HG02610 (cell line): ENCODE data around the gene XPO4.

Experiments used
- ATAC-seq: cut with Tn5 transposase; IDR thresholded peaks from one replicate; pipeline ENCODE4 v1.9.1; 2021; ENCODE audit warnings: mild to moderate bottlenecking, moderate library complexity; ENCODE audit not compliant: unreplicated experiment

The XPO4 gene

GRCh38 chr13:20831254-20831653 lies 71.3 kb downstream of the XPO4 start:
- no peak for ATAC-seq

GRCh38 chr13:20828539-20829364 lies 73.8 kb downstream of the XPO4 start:
- ATAC-seq: no peak

- ATAC-seq: no peak
Measured at GRCh38 chr13:20826843-20827560, 75.5 kb downstream of the XPO4 start.

- ATAC-seq: no peak
Measured at GRCh38 chr13:20826301-20826700, 76.2 kb downstream of the XPO4 start.

GRCh38 chr13:20825477-20825875 lies 77.1 kb downstream of the XPO4 start:
- peak; percentile 54 for ATAC-seq

GRCh38 chr13:20824762-20825476 lies 77.6 kb downstream of the XPO4 start:
- ATAC-seq: no peak

- no peak for ATAC-seq
Measured at GRCh38 chr13:20823071-20823470, 79.5 kb downstream of the XPO4 start.

- ATAC-seq: no peak
Measured at GRCh38 chr13:20822406-20822805, 80.1 kb downstream of the XPO4 start.

GRCh38 chr13:20819715-20820114 lies 82.8 kb downstream of the XPO4 start:
- no peak for ATAC-seq

- ATAC-seq: no peak
Measured at GRCh38 chr13:20815464-20815863, 87.1 kb downstream of the XPO4 start.

GRCh38 chr13:20814224-20814910 lies 88.2 kb downstream of the XPO4 start:
- no peak for ATAC-seq

- no peak for ATAC-seq
Measured at GRCh38 chr13:20812890-20813289, 89.7 kb downstream of the XPO4 start.

GRCh38 chr13:20810808-20811207 lies 91.7 kb downstream of the XPO4 start:
- no peak for ATAC-seq

- ATAC-seq: no peak
Measured at GRCh38 chr13:20808874-20809273, 93.7 kb downstream of the XPO4 start.

GRCh38 chr13:20803180-20803965 lies 99.2 kb downstream of the XPO4 start:
- no peak for ATAC-seq

GRCh38 chr13:20801707-20802106 lies 100.8 kb downstream of the XPO4 start:
- no peak for ATAC-seq

- no peak for ATAC-seq
Measured at GRCh38 chr13:20799726-20800416, 102.7 kb downstream of the XPO4 start.

- ATAC-seq: no peak
Measured at GRCh38 chr13:20798027-20798426, 104.5 kb downstream of the XPO4 start.

GRCh38 chr13:20796791-20797508 lies 105.6 kb downstream of the XPO4 start:
- no peak for ATAC-seq
